RWPE2 (cell line): ENCODE measurements around the gene ZMYND10.

ENCODE experiments used
- ATAC-seq: fragments of 200-7000 bp; cut with Tn5 transposase; 3 replicates; pipeline ENCODE4 v1.9.1; 2021; ENCODE audit warnings: low read depth
- DNase-seq: peaks from one replicate; pipeline ENCODE4 v3.0.0-alpha.2; 2020; ENCODE audit warnings: low spot score
- H3K27ac ChIP-seq: fragments of 450-650 bp; 2 replicates; pipeline ENCODE4 v1.5.1; 2017; ENCODE audit warnings: mild to moderate bottlenecking; ENCODE audit not compliant: poor library complexity, severe bottlenecking
- H3K27me3 ChIP-seq: fragments of 250-450 bp; sonication (Bioruptor Pico); 2 replicates; pipeline ENCODE4 v1.5.1; 2021; ENCODE audit warnings: mild to moderate bottlenecking, moderate library complexity; ENCODE audit not compliant: insufficient read depth, poor library complexity, severe bottlenecking
- H3K36me3 ChIP-seq: fragments of 250-450 bp; sonication (Bioruptor Pico); 2 replicates; pipeline ENCODE4 v1.5.1; 2020; ENCODE audit warnings: low read depth, mild to moderate bottlenecking, moderate library complexity
- H3K4me1 ChIP-seq: fragments of 250-450 bp; sonication (Bioruptor Pico); 2 replicates; pipeline ENCODE4 v1.5.1; 2021; ENCODE audit warnings: mild to moderate bottlenecking, moderate library complexity; ENCODE audit not compliant: insufficient read depth, poor library complexity, severe bottlenecking
- H3K4me3 ChIP-seq: fragments of 250-450 bp; sonication (Bioruptor Pico); 2 replicates; pipeline ENCODE4 v1.5.1; 2021; ENCODE audit warnings: mild to moderate bottlenecking, moderate library complexity; ENCODE audit not compliant: severe bottlenecking
- H3K9me3 ChIP-seq: fragments of 250-450 bp; sonication (Bioruptor Pico); 2 replicates; pipeline ENCODE4 v1.5.1; 2021; ENCODE audit warnings: mild to moderate bottlenecking, moderate library complexity; ENCODE audit not compliant: severe bottlenecking
- TF ChIP-seq, protein P1 (sequence below): fragments of 450-650 bp; IDR thresholded peaks from one replicate; pipeline ENCODE4 v1.5.1; 2017; ENCODE audit warnings: mild to moderate bottlenecking, moderate library complexity; ENCODE audit not compliant: poor library complexity, severe bottlenecking

ZMYND10 gene

DNA sequence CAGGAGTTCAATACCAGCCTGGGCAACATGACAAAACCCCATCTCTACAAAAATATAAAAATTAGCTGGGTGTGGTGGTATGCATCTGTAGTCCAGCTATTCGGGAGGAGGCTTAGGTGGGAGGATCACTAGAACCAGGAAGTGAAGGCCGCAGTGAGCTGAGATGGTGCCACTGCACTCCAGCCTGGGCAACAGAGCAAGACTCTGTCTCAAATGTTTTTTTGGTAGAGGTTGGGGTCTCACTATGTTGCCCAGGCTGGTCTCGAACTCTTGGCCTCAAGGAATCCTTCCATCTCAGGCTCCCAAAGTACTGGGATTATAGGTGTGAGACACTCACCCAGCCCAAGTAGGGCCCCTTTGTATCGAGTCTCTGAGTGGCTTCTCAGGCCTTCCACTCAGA lies 51.4 kb downstream of the ZMYND10 start:
- ATAC-seq (no peak), DNase-seq (no peak)
- no peak overlapping the region for H3K4me3 ChIP-seq
- no peaks in the 10 kb centered on the region for H3K4me1 ChIP-seq
- no peaks in the 10 kb centered on the region for H3K9me3 ChIP-seq
- H3K27me3 ChIP-seq: no peaks in the 10 kb centered on the region
- H3K36me3 ChIP-seq: peaks cover 17% of the 10 kb centered on the region
- TF ChIP-seq, protein P1, sequence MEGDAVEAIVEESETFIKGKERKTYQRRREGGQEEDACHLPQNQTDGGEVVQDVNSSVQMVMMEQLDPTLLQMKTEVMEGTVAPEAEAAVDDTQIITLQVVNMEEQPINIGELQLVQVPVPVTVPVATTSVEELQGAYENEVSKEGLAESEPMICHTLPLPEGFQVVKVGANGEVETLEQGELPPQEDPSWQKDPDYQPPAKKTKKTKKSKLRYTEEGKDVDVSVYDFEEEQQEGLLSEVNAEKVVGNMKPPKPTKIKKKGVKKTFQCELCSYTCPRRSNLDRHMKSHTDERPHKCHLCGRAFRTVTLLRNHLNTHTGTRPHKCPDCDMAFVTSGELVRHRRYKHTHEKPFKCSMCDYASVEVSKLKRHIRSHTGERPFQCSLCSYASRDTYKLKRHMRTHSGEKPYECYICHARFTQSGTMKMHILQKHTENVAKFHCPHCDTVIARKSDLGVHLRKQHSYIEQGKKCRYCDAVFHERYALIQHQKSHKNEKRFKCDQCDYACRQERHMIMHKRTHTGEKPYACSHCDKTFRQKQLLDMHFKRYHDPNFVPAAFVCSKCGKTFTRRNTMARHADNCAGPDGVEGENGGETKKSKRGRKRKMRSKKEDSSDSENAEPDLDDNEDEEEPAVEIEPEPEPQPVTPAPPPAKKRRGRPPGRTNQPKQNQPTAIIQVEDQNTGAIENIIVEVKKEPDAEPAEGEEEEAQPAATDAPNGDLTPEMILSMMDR: no peak
- no peak overlapping the region for H3K27ac ChIP-seq

DNA sequence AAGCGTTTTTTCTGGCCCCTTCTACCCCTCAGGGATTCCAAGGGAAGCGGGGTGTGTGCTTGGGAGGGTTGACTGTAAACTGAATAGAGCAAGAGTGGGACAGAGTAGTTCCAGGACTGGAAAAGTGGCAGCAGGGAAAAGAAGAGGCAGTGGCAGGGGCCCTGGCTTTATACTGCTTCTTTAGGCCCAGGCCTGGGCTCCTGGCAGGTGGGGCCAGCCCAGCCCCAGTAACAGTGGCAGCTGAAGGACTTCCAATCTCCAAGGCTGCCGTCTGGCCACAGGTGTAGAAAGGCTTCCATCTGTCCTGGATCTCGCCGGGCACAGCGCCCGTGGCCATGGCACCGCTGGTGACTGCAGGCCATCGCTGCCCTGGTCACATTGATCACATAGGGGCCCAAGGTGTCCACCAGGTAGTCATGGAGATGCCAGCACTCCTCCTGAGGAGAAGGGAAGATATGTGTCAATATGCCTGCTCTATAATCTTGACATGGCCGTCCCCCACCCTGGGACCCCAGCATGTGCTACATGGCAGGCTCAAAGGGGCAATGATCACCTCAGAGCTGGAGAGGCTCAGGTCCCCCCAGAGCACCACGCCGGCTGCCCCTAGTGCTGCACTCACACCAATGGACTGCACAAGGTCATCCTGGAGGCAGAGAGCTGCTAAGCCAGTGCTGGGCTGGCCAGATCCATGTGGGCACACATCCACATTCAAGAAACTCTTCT lies 52.3 kb downstream of the ZMYND10 start:
- Histone ChIP-seq H3K27ac (peak overlapping the region; percentile 70), H3K4me3 (no peak overlapping the region), H3K9me3 (no peaks in the 10 kb centered on the region), H3K36me3 (peaks cover 25% of the 10 kb centered on the region), H3K27me3 (no peaks in the 10 kb centered on the region), H3K4me1 (no peaks in the 10 kb centered on the region)
- TF ChIP-seq, protein P1: no peak
- DNase-seq: no peak
- ATAC-seq: no peak

DNA sequence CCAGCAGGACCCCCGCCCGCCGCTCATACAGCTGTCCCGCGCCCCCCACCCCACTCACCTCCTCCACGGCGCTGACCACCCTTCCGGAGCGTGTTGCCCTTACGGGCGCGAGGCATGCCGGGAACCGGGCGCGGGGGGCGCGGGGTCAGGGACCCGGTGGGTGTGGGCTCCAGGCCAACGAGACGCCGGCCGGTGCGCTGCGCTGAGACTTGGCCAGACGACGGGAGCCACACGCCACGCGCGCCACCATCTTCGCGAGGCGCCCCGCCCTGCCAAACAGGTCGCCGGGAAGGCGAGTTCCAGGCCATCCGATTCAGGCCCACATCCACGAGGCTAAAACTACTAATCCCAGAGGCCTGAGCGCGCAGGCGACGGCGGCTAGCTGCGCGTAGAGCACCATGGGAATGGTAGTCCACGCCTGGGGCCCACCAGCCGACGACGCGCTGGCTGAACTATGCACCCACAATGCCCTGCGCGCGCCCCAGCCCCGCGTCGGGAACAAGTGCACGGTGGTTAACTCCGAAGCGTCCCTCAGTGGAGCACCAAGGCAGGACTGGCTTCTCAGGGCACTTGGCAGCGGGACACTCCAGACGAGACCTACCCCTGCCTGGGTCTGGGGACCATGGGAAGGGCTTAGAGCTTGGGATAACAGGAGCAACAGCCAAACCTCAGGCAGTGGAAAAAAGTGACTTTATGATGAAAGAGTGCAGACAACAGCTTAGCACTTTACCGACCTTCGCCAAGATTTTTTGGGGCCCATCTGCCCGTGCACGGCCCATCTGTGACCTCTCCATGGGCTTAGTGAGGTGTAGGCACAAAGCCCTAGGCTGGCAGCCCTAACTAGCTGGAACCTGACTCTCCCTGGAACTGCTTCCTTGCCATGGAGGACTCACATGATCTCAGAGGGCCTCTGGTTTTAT lies 53.1 kb downstream of the ZMYND10 start, which contains the start of gene IFRD2:
TSS of gene IFRD2 (minus strand) at position 271 of the 920 bp plus-strand sequence. CDS start at position 116, 155 bp downstream.
- Histone ChIP-seq H3K4me1 (no peaks in the 10 kb centered on the region), H3K27ac (peak within 1 kb of the TSS; percentile 70), H3K27me3 (no peaks in the 10 kb centered on the region), H3K4me3 (peak within 1 kb of the TSS; percentile 49), H3K36me3 (peaks cover 33% of the 10 kb centered on the region), H3K9me3 (no peaks in the 10 kb centered on the region)
- TF ChIP-seq, protein P1: peak; percentile 11
- DNase-seq: peak; percentile 97
- peak; percentile 96 for ATAC-seq
